HG03039 (cell line): ENCODE measurements around the gene GSTM3.

Source experiments
- ATAC-seq: cut with Tn5 transposase; IDR thresholded peaks from one replicate; pipeline ENCODE4 v1.9.1; 2021; ENCODE audit warnings: mild to moderate bottlenecking, moderate library complexity; ENCODE audit not compliant: unreplicated experiment

Gene GSTM3

DNA sequence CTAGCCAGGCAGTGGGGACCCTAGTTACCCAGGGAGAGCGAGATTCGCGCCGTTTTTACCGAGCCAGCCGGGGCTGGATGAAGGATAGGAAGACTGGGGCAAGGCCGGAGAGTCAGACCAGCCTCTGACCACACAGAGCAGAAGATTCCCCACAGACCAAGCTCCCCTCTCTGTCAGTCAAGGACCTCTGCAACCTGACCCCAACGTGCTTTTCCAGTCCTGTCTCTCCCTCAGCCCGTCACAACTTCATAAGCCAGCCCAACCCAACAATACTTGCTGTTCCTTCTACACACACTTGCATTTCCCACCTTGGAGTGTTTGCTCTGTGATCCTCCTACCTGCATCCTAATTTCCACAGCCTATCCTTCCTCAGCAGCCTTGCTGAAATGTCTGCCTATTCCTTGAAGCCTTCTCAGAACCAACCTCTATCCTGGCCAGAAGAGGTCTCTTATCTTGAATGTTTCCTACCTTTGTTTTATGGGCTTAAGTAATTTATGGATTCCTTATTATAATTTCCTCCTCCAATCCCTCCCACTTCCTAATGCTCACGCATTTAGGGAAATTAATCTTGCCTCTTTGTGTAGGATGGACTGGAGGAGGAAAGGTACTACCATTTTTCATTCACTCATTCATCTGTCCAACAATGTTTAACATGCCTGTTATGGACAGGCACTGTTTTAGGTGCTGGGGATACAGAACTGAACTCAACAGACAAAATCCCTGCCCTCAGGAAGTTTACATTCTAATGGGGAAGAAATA, at the start of gene GSTM3:
GSTM3 (minus strand) TSS at position 424 of the 759 bp plus-strand sequence. CDS start 751 bp downstream, outside the sequence.
- no peak for ATAC-seq

DNA sequence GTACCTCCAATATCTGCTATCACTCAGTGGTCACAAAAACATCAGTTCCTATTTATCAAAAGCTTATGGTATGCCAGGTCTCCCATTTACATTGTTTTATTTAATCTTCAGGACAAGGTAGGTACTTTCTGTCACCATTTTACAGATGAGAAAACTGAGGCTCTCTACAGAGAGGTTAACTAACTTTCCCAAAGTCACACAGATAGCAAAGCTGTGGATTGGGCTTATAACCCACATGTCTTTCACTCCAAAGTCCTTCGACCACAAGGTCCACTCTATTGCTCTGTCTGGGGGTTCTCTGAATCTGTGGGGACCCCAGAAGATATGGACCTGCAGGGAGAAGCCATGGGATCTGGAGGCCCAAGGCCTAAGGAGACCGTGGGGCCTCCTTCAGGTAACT, 49.5 kb upstream of the GSTM3 start:
- no peak for ATAC-seq

DNA sequence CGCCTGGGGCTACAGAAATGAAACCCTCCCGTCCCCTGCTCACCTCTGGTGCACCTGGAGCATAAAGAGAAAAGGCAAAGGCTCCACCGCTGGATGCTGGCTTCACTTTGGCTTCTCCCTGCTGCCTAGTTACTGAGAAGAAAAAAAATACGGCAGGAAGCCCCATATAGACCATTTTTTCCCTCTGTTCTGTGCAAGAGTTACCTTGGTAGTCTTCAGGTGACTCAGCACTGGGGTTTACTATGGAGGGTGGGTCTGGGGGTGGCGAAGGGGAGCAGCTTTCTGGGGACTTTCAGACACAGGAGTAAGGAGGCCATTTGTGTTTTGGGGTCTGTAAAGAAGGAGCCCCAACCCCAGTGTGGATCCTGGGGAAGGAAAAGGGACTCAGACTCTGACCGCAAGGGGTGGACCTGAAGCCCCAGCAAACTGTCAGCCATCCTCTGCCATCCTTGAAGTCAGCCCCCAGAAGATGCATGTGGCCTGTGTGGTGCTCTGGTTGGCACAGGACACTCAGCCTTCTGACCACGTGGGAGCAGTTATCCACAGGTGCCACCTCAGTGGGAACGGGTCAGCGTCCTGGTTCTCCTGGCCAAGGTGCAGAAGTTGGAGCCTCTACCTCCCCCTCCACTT, 48.8 kb upstream of the GSTM3 start:
- no peak for ATAC-seq

DNA sequence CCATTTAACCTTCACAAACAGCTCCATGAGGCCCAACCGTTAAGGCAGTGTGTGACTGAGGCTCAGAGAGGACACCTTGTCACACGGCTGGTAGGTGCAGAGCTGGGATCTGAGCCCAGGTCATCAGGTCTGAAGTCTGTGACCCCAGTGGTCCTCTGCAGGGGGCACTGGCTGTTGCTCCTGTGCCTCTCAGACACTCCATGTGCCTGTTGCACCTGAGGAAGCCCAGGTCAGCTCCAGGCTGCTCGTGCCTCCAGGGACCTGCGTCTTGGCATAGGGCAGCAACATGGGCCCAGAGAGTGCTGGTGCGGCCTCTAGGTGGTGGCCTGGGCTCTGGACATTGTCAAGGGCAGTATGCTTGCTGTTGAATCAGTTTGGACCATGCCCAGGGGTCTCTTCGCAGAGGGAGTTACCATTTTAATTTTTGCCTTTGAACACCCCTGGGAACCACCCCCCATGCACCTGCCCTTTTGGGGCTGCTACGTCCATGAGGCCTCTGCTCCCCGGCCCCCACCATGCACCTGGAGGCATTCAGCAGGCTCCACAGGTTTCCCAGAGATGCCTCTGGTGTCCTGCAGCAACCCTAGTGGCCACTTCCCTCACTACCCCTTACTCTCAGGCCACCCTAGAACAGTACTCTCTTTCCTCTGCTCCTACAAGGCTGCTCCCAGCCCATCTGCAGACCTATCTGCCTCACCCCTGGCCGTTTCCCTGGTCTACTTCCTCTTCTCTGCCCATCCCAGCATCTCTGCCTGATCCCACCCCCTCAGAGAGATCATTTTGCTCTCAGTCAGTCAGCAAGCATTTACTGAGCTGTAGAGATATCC, 48.1 kb upstream of the GSTM3 start:
- no peak for ATAC-seq

DNA sequence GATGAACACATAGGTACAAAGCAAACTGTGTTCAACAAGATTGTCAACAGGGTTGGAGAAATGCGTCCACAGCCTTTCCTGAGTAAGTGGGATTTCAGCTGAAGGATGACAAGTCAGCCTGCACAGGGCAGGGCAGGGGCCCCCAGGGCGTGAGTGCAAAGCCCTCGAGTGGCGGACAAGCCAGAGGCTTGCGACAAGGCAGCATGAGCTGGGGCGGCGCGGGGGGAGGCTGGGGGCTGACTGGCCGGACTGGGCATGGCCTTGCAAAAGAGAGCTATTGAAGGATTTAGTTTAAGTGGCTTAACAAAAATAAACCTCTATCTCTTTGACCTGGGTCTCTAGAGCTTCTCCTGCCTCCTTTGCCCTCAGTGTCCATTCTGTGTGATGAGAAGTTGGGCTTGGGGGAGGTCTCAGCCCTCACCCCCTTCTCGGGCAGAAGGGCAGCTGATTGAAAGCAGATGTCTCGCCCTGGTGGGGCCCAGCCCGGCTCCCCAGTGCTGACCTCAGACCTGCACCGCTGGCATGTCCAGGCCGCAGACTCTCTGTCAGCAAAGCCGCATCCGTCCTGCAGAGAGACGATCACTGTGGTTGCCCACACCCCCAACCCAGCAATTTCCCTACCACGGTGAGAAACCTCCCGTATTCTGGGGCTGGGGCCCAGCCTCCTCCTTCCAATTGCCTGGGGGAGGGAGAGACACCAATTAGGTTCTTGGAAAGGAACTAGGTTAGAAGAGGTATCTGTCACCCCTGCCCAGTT, 47.2 kb upstream of the GSTM3 start:
- ATAC-seq: no peak

DNA sequence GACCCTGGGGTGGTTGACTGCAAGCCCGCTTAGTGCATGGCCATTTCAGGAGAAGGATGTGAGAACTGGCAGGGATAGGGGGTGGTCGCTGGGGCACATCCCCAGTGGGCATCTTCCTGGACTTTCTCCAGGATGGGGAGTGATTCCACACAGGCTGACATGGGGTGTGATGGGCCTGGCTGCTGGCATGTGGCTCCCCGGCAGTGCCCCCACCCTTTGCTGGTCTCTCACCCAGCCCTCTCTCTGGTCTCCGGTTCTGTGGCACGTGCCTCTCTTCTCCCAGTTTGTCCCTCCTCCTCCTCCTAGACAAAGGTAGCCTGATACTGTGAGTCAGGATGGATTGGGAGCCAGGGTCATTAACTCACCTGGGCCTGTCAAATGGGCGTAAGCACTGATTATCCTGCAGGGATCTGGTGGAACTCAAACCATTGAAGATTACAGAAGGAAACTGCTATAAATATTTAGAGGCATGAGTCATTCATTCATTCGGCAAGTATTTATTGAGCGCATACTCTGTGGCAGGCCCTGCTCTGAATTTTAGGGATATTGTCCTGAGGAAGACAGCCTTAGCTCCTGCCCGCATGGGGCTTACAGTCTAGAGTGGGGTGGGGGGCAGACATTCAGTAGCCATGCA, 46.5 kb upstream of the GSTM3 start:
- no peak for ATAC-seq

DNA sequence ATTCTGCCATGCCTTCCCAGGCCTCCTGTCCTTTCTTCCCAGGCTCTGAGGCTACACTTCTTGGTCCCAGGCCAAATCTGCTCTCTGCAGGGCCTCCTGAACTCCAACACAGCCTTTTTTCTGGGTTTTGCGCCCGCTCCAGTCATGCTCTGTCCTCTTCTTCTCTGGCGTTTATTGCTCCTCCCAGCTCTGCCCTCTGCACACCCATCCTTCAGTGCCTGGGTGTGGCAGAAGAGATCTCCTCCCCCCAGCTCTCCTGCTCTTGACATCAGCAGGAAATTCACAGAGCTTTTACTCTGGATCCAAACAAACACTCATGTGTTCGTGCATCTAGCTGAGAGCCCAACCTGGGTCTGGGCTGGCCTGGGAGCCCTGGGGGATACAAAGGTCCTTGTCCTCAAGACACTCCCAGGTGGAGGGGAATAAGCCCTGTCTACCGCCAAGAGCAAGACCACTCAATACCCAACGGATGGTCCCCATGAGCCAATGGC, 45.7 kb upstream of the GSTM3 start:
- no peak for ATAC-seq

DNA sequence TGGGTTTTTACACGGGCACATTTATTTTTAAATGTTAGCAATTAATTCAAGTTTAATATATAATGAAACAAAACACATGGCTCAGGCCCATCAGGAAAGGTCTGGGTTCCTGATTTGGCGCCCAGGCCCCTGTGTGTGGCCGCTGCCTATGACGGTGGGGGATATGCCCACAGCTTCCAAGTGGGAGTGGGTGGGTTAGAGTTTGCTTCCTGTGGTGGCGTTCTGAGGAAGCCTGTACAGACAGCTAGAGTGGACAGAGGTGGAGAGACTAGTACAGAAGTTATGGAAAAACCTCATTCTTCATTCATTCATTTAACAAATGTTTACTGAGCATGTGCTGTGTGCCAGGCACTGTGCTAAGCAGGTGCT, 45.3 kb upstream of the GSTM3 start:
- no peak for ATAC-seq

DNA sequence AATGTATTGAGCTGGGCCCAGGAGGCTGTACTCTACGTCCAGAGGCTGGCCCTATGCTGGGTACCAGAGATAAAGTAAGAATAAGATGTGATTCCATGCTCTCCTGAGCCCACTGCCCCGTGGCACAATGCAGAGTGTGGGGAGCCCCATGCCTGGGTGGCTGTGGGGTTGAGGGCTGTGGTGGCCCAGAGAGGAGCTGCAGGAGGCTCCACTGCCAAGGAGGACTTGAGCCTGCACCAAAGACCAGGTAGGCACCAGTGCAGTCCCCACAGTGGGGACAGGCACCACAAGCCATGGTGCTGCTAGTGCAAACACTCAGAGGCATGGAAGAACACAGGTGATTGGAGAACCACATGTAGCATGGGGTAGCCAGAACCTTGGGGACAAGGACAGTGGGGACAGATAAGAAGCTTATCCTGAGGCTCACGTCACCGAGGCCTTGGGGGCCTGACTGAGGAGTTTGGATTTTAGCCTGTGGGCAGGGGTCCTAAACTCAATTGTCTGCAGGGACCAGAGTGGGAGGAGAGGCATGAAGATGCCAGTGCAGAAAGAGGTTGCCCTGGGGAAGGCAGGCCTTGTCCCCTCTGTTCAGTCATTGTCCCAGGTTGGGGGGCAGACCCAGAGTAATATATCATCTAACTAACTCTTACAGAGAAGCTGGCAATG, 44.7 kb upstream of the GSTM3 start:
- no peak for ATAC-seq

DNA sequence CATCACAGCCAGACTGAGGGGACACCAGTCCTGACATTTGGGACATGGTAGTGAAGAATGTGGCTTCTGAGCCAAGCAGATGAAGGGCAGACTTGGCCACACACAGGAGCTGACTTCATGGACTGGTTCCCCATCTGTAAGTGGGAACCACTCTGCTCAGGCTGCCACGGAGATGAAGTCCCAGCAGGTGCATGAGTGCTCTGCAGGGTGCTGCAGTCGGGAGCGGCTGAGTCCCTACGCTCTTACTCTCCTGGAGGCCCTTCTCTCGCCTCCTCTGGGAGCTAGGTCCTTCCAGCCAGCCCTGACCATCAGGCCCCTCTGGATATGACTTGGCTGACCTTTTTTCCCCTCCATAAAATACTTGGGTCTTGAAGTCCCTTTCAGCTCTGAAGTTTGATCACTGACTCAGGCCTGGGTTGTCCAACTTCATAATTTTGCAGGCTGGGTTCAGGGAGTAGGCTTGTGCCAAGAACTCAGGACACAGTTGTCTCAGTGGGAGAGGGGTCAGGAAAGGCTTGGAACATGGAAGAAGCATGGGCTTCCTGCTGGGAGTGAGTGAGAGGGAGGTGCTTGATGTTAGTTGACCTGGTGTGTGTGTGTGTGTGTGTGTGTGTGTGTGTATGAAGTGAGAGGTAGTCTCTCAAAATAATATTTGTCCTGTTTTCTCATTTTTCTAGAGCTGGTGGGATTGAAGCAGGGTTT, 43.9 kb upstream of the GSTM3 start:
- no peak for ATAC-seq

DNA sequence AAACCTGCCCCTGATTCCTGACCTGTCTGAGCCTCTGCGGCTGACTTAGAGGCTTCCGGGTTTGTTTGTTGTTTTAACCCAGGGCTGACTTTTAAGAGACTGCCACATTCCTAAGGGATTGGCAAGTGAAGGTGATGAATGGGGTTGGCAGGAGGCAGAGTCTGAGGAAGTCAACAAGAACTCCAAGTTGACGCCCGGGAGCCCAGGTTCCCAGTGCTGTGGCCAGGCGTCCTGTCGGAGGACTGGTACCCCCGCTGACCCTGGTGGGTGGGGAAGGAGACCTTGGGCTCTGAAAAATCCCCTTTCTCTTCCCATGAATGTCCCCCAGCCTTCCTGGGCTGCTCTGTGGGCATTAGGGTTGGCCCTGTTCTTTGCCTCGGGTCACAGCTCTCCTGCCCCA, 42.6 kb upstream of the GSTM3 start:
- no peak for ATAC-seq

DNA sequence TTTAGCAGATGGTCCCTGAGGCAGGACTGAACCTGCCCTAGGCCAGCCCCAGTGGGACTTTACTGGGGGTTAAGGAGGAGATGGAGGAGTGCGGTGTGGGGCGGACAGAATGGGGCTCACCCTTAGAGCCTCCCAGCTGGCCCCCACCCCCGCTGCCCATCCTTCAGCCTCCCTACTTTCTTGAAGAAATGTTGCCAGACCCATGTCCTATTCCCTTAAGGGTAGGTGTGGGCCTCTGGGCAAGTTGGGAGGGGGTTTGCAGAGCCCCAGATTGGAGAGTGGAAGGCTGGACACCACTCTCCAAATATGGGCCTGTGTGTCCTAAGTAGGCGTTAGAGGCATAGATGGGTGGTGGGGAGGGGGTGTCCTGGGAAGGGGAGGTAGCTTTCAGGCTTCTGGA, 42.1 kb upstream of the GSTM3 start:
- no peak for ATAC-seq

DNA sequence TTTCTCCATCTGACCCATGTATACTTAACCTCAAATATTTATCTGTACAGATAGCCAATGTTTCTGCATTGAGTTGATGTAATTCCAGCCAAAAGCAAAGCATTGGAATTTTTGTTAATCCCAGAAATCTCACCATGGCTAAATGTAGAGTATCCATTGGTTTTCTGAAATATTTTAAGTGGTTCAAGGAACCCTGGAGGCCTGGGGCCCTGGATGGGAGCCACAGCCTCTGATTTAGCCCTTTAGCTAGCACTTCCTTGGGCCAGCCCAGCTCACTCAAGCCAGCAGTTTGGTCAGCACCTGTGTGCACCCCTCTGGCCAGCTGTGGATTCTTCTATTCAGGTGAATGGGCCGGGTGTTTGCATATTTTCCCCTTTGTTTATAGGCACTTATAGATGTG, 41.7 kb upstream of the GSTM3 start:
- no peak for ATAC-seq

DNA sequence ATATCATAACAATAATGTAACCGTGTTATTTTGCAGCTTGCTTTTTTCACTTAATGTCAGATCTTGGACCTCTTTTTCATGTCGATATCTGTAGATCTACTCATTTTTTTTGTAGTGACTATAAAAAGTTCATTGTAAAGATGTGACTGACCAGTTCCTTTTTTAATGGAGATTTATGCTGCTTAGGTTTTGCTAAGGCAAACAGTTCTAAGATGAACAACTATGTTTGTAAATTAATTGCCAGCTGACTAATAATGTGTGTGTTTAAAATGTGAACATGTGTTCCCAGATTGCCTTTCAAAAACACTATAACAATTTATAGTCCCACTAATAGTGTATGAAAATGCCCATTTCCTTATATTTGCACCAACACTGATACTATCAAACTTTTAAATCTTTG, 41.0 kb upstream of the GSTM3 start:
- ATAC-seq: no peak

DNA sequence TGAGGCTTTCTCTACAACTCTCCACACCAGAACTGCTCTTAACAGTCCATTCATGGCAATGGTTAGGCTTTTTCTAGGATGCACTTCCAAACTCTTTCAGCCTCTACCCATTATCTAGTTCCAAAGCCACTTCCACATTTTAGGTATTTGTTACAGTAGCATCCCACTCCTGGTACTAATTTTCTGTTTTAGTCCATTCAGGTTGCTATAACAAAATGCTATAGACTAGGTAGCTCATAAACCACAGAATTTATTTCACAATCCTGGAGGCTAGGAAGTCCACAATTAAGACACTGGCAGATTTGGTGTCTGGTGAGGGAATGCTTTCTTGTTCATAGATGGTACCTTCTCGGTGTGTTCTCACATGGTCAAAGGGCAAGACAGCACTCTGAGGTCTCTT, 40.1 kb upstream of the GSTM3 start:
- ATAC-seq: no peak

DNA sequence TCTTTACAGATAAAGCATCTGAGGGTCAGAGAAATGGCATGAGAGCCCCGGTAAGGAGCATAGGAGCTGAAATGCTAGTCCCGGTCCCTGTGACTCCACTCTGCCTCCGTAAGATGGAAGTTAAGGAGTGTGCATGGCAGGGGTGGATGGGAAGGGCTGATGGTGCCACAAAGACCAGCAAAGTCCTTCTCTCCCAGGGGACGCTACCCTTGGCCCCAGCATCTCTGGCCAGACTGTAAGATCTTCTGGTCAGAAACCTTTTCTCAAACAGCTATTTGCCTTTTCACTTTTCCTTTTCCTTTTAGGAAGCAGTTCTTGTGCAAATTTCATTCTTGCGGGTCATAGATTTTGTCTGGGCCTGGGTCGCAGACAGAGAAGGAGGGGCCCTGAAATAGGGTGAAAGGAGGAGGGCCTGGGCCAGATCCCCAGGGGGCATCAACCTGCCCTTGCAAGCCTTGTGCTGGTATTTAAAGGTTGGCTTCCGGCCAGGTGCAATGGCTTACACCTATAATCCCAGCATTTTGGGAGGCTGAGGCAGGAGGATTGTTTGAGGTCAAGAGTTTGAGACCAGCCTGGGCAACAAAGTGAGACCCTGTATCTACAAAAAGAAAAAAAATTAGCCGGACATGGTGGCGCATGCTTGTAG, 37.3 kb upstream of the GSTM3 start:
- no peak for ATAC-seq

DNA sequence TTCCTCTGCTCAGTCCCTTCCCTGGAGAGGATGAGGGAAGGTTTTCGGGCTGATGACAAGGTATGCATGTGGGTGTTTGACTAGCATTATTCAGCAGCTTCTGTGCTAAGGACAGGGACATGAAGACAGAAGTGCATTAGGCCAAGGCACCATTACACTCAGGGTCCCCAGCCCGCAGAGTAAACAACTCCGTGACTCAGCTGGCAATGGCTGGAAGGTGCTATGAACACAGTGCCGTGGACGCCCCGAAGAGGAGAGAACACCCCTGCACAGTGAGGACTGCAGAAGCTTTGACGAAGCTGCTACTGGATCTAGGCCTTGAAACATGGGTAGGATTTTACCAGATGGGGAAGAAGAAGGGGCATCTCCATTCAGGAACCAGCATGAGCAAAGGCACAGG, 36.6 kb upstream of the GSTM3 start:
- no peak for ATAC-seq

DNA sequence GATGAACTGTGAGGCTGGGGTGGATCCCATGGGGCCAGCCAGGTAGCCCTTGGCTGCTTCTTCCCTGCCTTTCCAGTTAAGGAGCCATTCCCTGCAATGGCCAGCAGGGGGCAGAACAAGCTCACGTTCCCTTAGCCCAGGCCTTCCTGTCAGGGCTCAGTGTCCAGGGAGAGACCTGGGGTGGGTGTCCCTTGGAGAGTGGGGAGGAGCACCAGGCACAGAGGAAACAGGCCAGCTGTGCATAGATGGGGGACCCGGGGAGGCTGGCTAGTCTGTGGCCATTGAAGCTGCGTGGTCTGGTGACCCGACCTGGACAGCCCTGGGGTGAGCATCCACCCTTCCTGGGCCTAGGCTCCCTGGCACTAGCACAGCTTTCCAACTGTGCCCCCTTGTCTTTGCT, 36.1 kb upstream of the GSTM3 start:
- ATAC-seq: peak; percentile 49
